ENCODE data around the gene KCNRG.

KCNRG gene

GRCh38 chr13:50069261-50069660 is 54.0 kb downstream of the KCNRG start:
- no peak for TF ChIP-seq CTCF (IDR thresholded peaks at IDR 0.05; ENCODE audit: poor library complexity, severe bottlenecking)
- Histone ChIP-seq H3K36me3 (ENCODE audit: low read depth) (peaks cover 82% of the 10 kb centered on the region), H3K27ac (ENCODE audit: poor library complexity, severe bottlenecking) (no peak overlapping the region)

GRCh38 chr13:50070186-50070585 is 54.9 kb downstream of the KCNRG start:
- no peaks in the 10 kb centered on the region for H3K27me3 ChIP-seq (ENCODE audit: insufficient read depth, poor library complexity, severe bottlenecking)
- no peaks in the 10 kb centered on the region for H3K9me3 ChIP-seq (ENCODE audit: severe bottlenecking)
- ATAC-seq (ENCODE audit: low read depth) = no peak
- H3K36me3 ChIP-seq (ENCODE audit: low read depth) = peaks cover 88% of the 10 kb centered on the region
- H3K4me1 ChIP-seq (ENCODE audit: insufficient read depth, poor library complexity, severe bottlenecking) = peaks cover 56% of the 10 kb centered on the region
- TF ChIP-seq CTCF (IDR thresholded peaks at IDR 0.05; ENCODE audit: poor library complexity, severe bottlenecking) = no peak
- H3K4me3 ChIP-seq (ENCODE audit: severe bottlenecking) = no peak overlapping the region
- DNase-seq (ENCODE audit: low spot score) = no peak
- H3K27ac ChIP-seq (ENCODE audit: poor library complexity, severe bottlenecking) = no peak overlapping the region

More at GRCh38 chr13:50069261-50069660, 54.0 kb downstream of the KCNRG start:
- Histone ChIP-seq H3K4me1 (ENCODE audit: insufficient read depth, poor library complexity, severe bottlenecking) (peaks cover 47% of the 10 kb centered on the region), H3K9me3 (ENCODE audit: severe bottlenecking) (no peaks in the 10 kb centered on the region), H3K27me3 (ENCODE audit: insufficient read depth, poor library complexity, severe bottlenecking) (no peaks in the 10 kb centered on the region), H3K4me3 (ENCODE audit: severe bottlenecking) (no peak overlapping the region)
- no peak for DNase-seq (ENCODE audit: low spot score)
- no peak for ATAC-seq (ENCODE audit: low read depth)
